HEK293 (cell line): Measurements from ENCODE around the gene PPP2R2B.

Source experiments
- CTCF ChIA-PET: fragments of 350-600 bp; formaldehyde crosslinking; extraction: SDS; loops from one replicate; lab custom pipeline; 2021; ENCODE audit warnings: antibody characterized with exemption; lab: Yijun Ruan, JAX
- POLR2A ChIA-PET: fragments of 300-600 bp; formaldehyde crosslinking; extraction: SDS; loops from one replicate; lab custom pipeline; 2020; ENCODE audit warnings: antibody characterized with exemption, inconsistent platforms; lab: Yijun Ruan, JAX
- H3K27ac ChIP-seq: fragments of 200-500 bp; sonication (Bioruptor generic); 2 replicates; pipeline ENCODE4 v1.5.1; 2014; ENCODE audit warnings: low read depth, low read length, control low read depth, inconsistent platforms; ENCODE audit errors: extremely low read depth
- H3K36me3 ChIP-seq, 2 experiments: fragments of 200-500 bp in 1 of 2; sonication (Bioruptor generic) in 1 of 2; 1 replicate in 1 of 2; 2 replicates in 1 of 2; pipeline ENCODE4 v1.5.1; 2014 to 2017; ENCODE audit warnings: inconsistent platforms in 2 of 2, low read length in 2 of 2; ENCODE audit not compliant: control insufficient read depth in 2 of 2, insufficient read depth in 1 of 2
- H3K4me1 ChIP-seq: fragments of 200-500 bp; sonication (Bioruptor generic); 2 replicates; pipeline ENCODE4 v1.5.1; 2014; ENCODE audit warnings: mild to moderate bottlenecking, low read length, inconsistent platforms; ENCODE audit not compliant: control insufficient read depth, insufficient read depth
- H3K4me3 ChIP-seq: 2 replicates; pipeline ENCODE4 v1.5.1; 2011; ENCODE audit warnings: low read depth, mild to moderate bottlenecking, control low read depth, low read length, moderate library complexity
- H3K9me3 ChIP-seq: fragments of 200-500 bp; sonication (Bioruptor generic); 2 replicates; pipeline ENCODE4 v1.5.1; 2014; ENCODE audit warnings: low read depth, low read length, inconsistent platforms; ENCODE audit not compliant: control insufficient read depth, insufficient read depth
- BCL11A ChIP-seq: fragments of 450-650 bp; formaldehyde crosslinking; IDR thresholded peaks from 2 replicates; pipeline ENCODE4 v1.5.1; 2016; ENCODE audit warnings: low read depth, missing biosample characterization, missing genetic modification characterization
- FEZF1 ChIP-seq: fragments of 450-650 bp; formaldehyde crosslinking; IDR thresholded peaks from 2 replicates; pipeline ENCODE4 v1.5.1; 2016; ENCODE audit warnings: missing biosample characterization, missing genetic modification characterization
- MZF1 ChIP-seq: fragments of 450-650 bp; formaldehyde crosslinking; IDR thresholded peaks from 2 replicates; pipeline ENCODE4 v1.5.1; 2017; ENCODE audit warnings: missing biosample characterization, missing genetic modification characterization, borderline replicate concordance
- SETDB1 ChIP-seq: IDR thresholded peaks from one replicate; pipeline ENCODE4 v1.6.1; 2017; ENCODE audit warnings: mild to moderate bottlenecking, low read length, moderate library complexity, mixed read lengths; ENCODE audit not compliant: insufficient read length
- ZBTB20 ChIP-seq: fragments of 450-650 bp; formaldehyde crosslinking; IDR thresholded peaks from 2 replicates; pipeline ENCODE4 v1.5.1; 2016; ENCODE audit warnings: missing biosample characterization, missing genetic modification characterization
- ZBTB44 ChIP-seq: fragments of 450-650 bp; IDR thresholded peaks from 2 replicates; pipeline ENCODE4 v1.5.1; 2018; ENCODE audit warnings: missing biosample characterization, mild to moderate bottlenecking, missing genetic modification characterization
- ZBTB49 ChIP-seq: fragments of 450-650 bp; formaldehyde crosslinking; IDR thresholded peaks from 2 replicates; pipeline ENCODE4 v1.5.1; 2016; ENCODE audit warnings: missing biosample characterization, missing genetic modification characterization, low read depth
- ZBTB8A ChIP-seq: fragments of 450-650 bp; formaldehyde crosslinking; IDR thresholded peaks from 2 replicates; pipeline ENCODE4 v1.5.1; 2016; ENCODE audit warnings: missing biosample characterization, missing genetic modification characterization
- ZFP37 ChIP-seq: fragments of 450-650 bp; formaldehyde crosslinking; IDR thresholded peaks from 2 replicates; pipeline ENCODE4 v1.5.1; 2016; ENCODE audit warnings: missing biosample characterization, missing genetic modification characterization
- ZNF112 ChIP-seq: fragments of 450-650 bp; formaldehyde crosslinking; IDR thresholded peaks from 2 replicates; pipeline ENCODE4 v1.5.0; 2017; ENCODE audit warnings: missing biosample characterization, missing genetic modification characterization
- ZNF140 ChIP-seq: fragments of 450-650 bp; formaldehyde crosslinking; IDR thresholded peaks from 2 replicates; pipeline ENCODE4 v1.5.1; 2016; ENCODE audit warnings: missing biosample characterization, missing genetic modification characterization
- ZNF174 ChIP-seq: fragments of 450-650 bp; formaldehyde crosslinking; IDR thresholded peaks from 2 replicates; pipeline ENCODE4 v1.5.0; 2017; ENCODE audit warnings: missing biosample characterization, mild to moderate bottlenecking, missing genetic modification characterization
- ZNF2 ChIP-seq: fragments of 450-650 bp; formaldehyde crosslinking; IDR thresholded peaks from 2 replicates; pipeline ENCODE4 v1.5.1; 2016; ENCODE audit warnings: missing biosample characterization, missing genetic modification characterization
- ZNF239 ChIP-seq: fragments of 450-650 bp; formaldehyde crosslinking; IDR thresholded peaks from 2 replicates; pipeline ENCODE4 v1.5.1; 2016; ENCODE audit warnings: missing biosample characterization, missing genetic modification characterization
- ZNF248 ChIP-seq: fragments of 450-650 bp; formaldehyde crosslinking; IDR thresholded peaks from 2 replicates; pipeline ENCODE4 v1.5.1; 2017; ENCODE audit warnings: missing biosample characterization, missing genetic modification characterization
- ZNF335 ChIP-seq: fragments of 450-650 bp; formaldehyde crosslinking; conservative IDR thresholded peaks from 2 replicates; pipeline ENCODE4 v1.5.1; 2016; ENCODE audit warnings: missing biosample characterization, missing genetic modification characterization
- ZNF341 ChIP-seq: fragments of 450-650 bp; formaldehyde crosslinking; IDR thresholded peaks from 2 replicates; pipeline ENCODE4; 2016; ENCODE audit warnings: low read depth, missing biosample characterization, missing genetic modification characterization
- ZNF354C ChIP-seq: fragments of 450-650 bp; formaldehyde crosslinking; IDR thresholded peaks from 2 replicates; pipeline ENCODE4 v1.5.1; 2016; ENCODE audit warnings: missing biosample characterization, missing genetic modification characterization, low read depth, borderline replicate concordance
- ZNF391 ChIP-seq: fragments of 450-650 bp; formaldehyde crosslinking; IDR thresholded peaks from 2 replicates; pipeline ENCODE4 v1.5.1; 2016; ENCODE audit warnings: low read depth, missing biosample characterization, missing genetic modification characterization, borderline replicate concordance
- ZNF473 ChIP-seq: fragments of 450-650 bp; formaldehyde crosslinking; IDR thresholded peaks from 2 replicates; pipeline ENCODE4 v1.5.1; 2017; ENCODE audit warnings: missing biosample characterization, missing genetic modification characterization
- ZNF548 ChIP-seq: fragments of 450-650 bp; formaldehyde crosslinking; IDR thresholded peaks from 2 replicates; pipeline ENCODE4 v1.5.1; 2016; ENCODE audit warnings: missing biosample characterization, missing genetic modification characterization
- ZNF555 ChIP-seq: fragments of 450-650 bp; formaldehyde crosslinking; conservative IDR thresholded peaks from 2 replicates; pipeline ENCODE4 v1.5.1; 2017; ENCODE audit warnings: missing biosample characterization, mild to moderate bottlenecking, missing genetic modification characterization, inconsistent platforms
- ZNF558 ChIP-seq: fragments of 450-650 bp; formaldehyde crosslinking; IDR thresholded peaks from 2 replicates; pipeline ENCODE4 v1.5.1; 2016; ENCODE audit warnings: missing biosample characterization, missing genetic modification characterization
- ZNF596 ChIP-seq: fragments of 450-650 bp; IDR thresholded peaks from 2 replicates; pipeline ENCODE4 v1.5.0; 2018; ENCODE audit warnings: missing biosample characterization, mild to moderate bottlenecking, missing genetic modification characterization, moderate library complexity
- ZNF621 ChIP-seq: fragments of 450-650 bp; formaldehyde crosslinking; IDR thresholded peaks from 2 replicates; pipeline ENCODE4 v1.5.1; 2017; ENCODE audit warnings: missing biosample characterization, missing genetic modification characterization
- ZNF76 ChIP-seq: fragments of 450-650 bp; formaldehyde crosslinking; IDR thresholded peaks from 2 replicates; pipeline ENCODE4; 2016; ENCODE audit warnings: low read depth, missing biosample characterization, missing genetic modification characterization, borderline replicate concordance
- ZNF792 ChIP-seq: fragments of 450-650 bp; formaldehyde crosslinking; IDR thresholded peaks from 2 replicates; pipeline ENCODE4 v1.5.1; 2016; ENCODE audit warnings: missing biosample characterization, missing genetic modification characterization

Gene PPP2R2B

DNA sequence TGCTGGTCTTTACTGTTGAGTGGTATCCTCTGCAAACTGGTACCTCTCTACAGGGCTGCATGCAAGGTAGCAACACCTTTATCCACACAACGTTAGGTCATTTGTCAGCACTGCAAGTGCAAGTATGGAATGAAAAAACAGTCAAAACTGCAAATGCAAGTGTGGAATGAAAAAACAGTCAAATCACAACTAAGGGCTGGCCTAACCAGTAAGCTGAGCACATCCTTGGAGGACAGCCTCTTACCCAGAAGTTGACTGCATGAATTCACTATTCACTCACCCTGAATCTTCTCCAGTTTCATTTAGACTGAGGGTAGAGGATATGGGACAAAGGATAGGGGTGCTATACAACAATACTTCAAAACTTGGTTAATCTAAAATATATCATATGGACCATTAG lies 158.4 kb downstream of the PPP2R2B start:
- ChIA-PET CTCF (no interaction called here), POLR2A (no interaction called here)
- H3K4me3 ChIP-seq: no peak overlapping the region
- no peaks in the 10 kb centered on the region for H3K36me3 ChIP-seq
- no peaks in the 10 kb centered on the region for H3K4me1 ChIP-seq
- no peak for TF ChIP-seq ZBTB8A (tag by site-specific recombination)
- TF ChIP-seq ZFP37 (tag by site-specific recombination): no peak
- no peak for TF ChIP-seq ZBTB20 (tag by site-specific recombination)
- no peak for TF ChIP-seq ZNF558 (tag by site-specific recombination)
- TF ChIP-seq ZNF555 (tag by site-specific recombination): no peak
- TF ChIP-seq BCL11A: no peak
- H3K27ac ChIP-seq: no peak overlapping the region
- H3K9me3 ChIP-seq: no peaks in the 10 kb centered on the region

DNA sequence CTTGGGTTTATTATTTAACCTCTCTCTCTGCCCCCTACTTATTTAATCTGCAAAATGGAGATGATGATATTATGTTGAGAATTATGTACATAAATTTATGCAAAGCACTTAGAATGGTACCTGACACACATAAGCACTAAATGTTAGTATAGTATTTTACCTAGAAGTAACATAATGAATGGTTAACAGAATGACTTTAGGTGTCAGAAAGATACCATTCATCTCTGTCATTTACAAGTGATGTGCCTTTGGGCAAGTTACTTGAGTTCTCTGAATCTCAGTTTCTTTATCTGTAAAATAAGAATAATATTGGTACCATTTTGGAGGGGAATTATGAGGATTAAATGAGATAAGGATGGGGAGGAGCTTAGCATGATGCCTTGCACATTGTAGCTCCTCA lies 159.4 kb downstream of the PPP2R2B start:
- CTCF ChIA-PET: no interaction called here
- TF ChIP-seq ZNF2 (tag by site-specific recombination) (no peak), FEZF1 (no peak), ZNF112 (tag by site-specific recombination) (no peak)
- TF ChIP-seq, all 188 proteins: peak for 0
- H3K4me1 ChIP-seq: no peaks in the 10 kb centered on the region
- POLR2A ChIA-PET: no interaction called here
- H3K4me3 ChIP-seq: no peak overlapping the region
- H3K27ac ChIP-seq: no peak overlapping the region
- H3K36me3 ChIP-seq: no peaks in the 10 kb centered on the region
- no peaks in the 10 kb centered on the region for H3K9me3 ChIP-seq

GRCh38 chr5:146718609-146719008 lies 159.9 kb downstream of the PPP2R2B start:
- H3K4me3 ChIP-seq: no peak overlapping the region
- H3K4me1 ChIP-seq: no peaks in the 10 kb centered on the region
- H3K36me3 ChIP-seq: no peaks in the 10 kb centered on the region
- CTCF ChIA-PET: no interaction called here
- TF ChIP-seq ZNF239 (tag by site-specific recombination): no peak
- TF ChIP-seq ZNF354C (tag by site-specific recombination): no peak
- TF ChIP-seq ZNF341 (tag by site-specific recombination): no peak
- no peak for TF ChIP-seq ZNF792 (tag by site-specific recombination)
- no peak for TF ChIP-seq ZNF335 (tag by site-specific recombination)
- TF ChIP-seq MZF1 (tag by site-specific recombination): no peak
- no peak for TF ChIP-seq ZBTB8A (tag by site-specific recombination)
- no peak for TF ChIP-seq ZNF548 (tag by site-specific recombination)
- no peak for TF ChIP-seq ZNF391 (tag by site-specific recombination)
- TF ChIP-seq ZNF140 (tag by site-specific recombination): no peak
- TF ChIP-seq SETDB1: no peak
- TF ChIP-seq ZNF76 (tag by site-specific recombination): no peak
- no peak for TF ChIP-seq ZNF473 (tag by site-specific recombination)
- TF ChIP-seq ZNF596 (tag by site-specific recombination): no peak
- TF ChIP-seq ZBTB49 (tag by site-specific recombination): no peak
- no peak for TF ChIP-seq ZNF248
- no peak for TF ChIP-seq ZBTB44 (tag by site-specific recombination)
- TF ChIP-seq ZNF174: no peak
- TF ChIP-seq ZNF621: no peak
- POLR2A ChIA-PET: no interaction called here
- H3K27ac ChIP-seq: no peak overlapping the region
- H3K9me3 ChIP-seq: no peaks in the 10 kb centered on the region
